Pons (tissue), 1 donor: ENCODE data around the gene NR3C2.
"Not testable (repeated sequence)": the region's sequence is repeated elsewhere in the genome, so short reads cannot be mapped to it uniquely, and the experiment has no call there.

ENCODE experiments used
- DNase-seq: peaks from one replicate; pipeline ENCODE4 v3.0.0-alpha.2; 2016; ENCODE audit warnings: low spot score

Gene NR3C2

GRCh38 chr4:148369919-148370318 lies 72.3 kb downstream of the NR3C2 start:
- no peak for DNase-seq

- DNase-seq: no peak
Measured at GRCh38 chr4:148367756-148368155, 74.5 kb downstream of the NR3C2 start.

- DNase-seq: no peak
Measured at GRCh38 chr4:148366251-148366650, 76.0 kb downstream of the NR3C2 start.

GRCh38 chr4:148364525-148364924 lies 77.7 kb downstream of the NR3C2 start:
- DNase-seq: no peak

GRCh38 chr4:148359769-148360168 lies 82.4 kb downstream of the NR3C2 start:
- no peak for DNase-seq

GRCh38 chr4:148355442-148356123 lies 86.6 kb downstream of the NR3C2 start:
- DNase-seq: no peak

GRCh38 chr4:148354186-148354585 lies 88.0 kb downstream of the NR3C2 start:
- no peak for DNase-seq

- no peak for DNase-seq
Measured at GRCh38 chr4:148353571-148353970, 88.6 kb downstream of the NR3C2 start.

- DNase-seq: no peak
Measured at GRCh38 chr4:148349153-148349552, 93.1 kb downstream of the NR3C2 start.

GRCh38 chr4:148346657-148347056 lies 95.6 kb downstream of the NR3C2 start:
- DNase-seq: no peak

GRCh38 chr4:148345509-148345908 lies 96.7 kb downstream of the NR3C2 start:
- no peak for DNase-seq

- no peak for DNase-seq
Measured at GRCh38 chr4:148344941-148345340, 97.3 kb downstream of the NR3C2 start.

- no peak for DNase-seq
Measured at GRCh38 chr4:148344352-148344751, 97.9 kb downstream of the NR3C2 start.

- no peak for DNase-seq
Measured at GRCh38 chr4:148341980-148342800, 100.0 kb downstream of the NR3C2 start.

- DNase-seq: no peak
Measured at GRCh38 chr4:148335133-148335532, 107.1 kb downstream of the NR3C2 start.

GRCh38 chr4:148333265-148333664 lies 108.9 kb downstream of the NR3C2 start:
- no peak for DNase-seq

- no peak for DNase-seq
Measured at GRCh38 chr4:148332486-148332885, 109.7 kb downstream of the NR3C2 start.

GRCh38 chr4:148330724-148331123 lies 111.5 kb downstream of the NR3C2 start:
- no peak for DNase-seq

- no peak for DNase-seq
Measured at GRCh38 chr4:148330161-148330560, 112.1 kb downstream of the NR3C2 start.

GRCh38 chr4:148329751-148330150 lies 112.5 kb downstream of the NR3C2 start:
- DNase-seq: no peak

GRCh38 chr4:148327683-148328082 lies 114.5 kb downstream of the NR3C2 start:
- no peak for DNase-seq

- not testable (repeated sequence) for DNase-seq
Measured at GRCh38 chr4:148323316-148323715, 118.9 kb downstream of the NR3C2 start.

- DNase-seq: no peak
Measured at GRCh38 chr4:148315049-148315448, 127.2 kb downstream of the NR3C2 start.
